ENCODE data around the gene MMP11.
A peak's percentile ranks its signal among the peaks of the same experiment; 100 is the strongest.

The MMP11 gene

DNA sequence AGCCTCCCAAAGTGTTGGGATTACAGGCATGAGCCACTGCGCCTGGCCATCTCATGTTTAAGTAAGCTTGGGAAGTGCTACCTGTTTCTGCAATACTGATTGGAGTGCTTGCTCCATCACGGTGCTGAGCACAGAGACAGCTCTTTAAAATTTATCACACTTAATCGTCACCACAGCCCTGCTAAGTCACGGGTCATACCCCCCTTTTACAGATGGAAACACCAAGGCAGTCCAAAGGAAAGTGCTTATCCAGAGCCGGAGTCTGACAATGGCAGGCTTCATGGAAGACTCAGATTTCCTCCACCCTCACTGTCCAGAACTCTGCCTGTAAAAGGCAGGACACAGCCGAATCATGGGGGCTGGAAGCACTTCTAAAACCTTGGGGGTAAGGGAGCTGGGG is 12.6 kb upstream of the MMP11 start:
- DNase-seq = no peak

GRCh38 chr22:23762842-23763578 is 9.6 kb upstream of the MMP11 start, which contains the start of gene C22orf15:
TSS of gene C22orf15 (plus strand) at chr22:23762990. CDS start at chr22:23763307, 317 bp downstream.
- no peak for DNase-seq

GRCh38 chr22:23763579-23763945 is 9.1 kb upstream of the MMP11 start:
- no peak for DNase-seq

- DNase-seq = no peak
Observed at GRCh38 chr22:23763954-23764353, 8.7 kb upstream of the MMP11 start.

GRCh38 chr22:23764899-23765881 is 7.5 kb upstream of the MMP11 start:
- DNase-seq = no peak

DNA sequence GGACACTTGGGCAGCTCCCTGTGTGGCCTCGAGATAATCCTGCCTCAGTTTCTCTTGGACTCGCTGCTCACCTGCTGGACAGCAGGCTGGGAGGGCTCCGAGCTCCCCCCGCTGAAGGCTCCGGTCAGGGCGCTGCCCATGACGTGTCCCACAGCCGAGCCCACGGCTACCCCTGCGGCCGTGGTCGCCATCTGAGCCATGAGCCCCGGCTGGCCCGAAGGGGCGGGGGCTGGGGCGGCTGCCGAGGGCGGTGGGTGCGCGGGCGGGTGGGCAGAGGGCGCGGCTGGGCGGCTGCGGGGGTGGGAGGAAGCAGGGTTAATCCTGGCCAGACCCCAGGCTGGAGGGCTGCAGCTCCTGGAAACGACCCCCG is 5.4 kb upstream of the MMP11 start:
- DNase-seq = no peak

GRCh38 chr22:23767673-23768548 is 4.7 kb upstream of the MMP11 start, which contains the start of gene CHCHD10:
TSS of gene CHCHD10 (minus strand) at chr22:23767972. CDS start at chr22:23767874, 98 bp downstream.
- peak in 1 of 2 experiments; percentile 51 for DNase-seq

DNA sequence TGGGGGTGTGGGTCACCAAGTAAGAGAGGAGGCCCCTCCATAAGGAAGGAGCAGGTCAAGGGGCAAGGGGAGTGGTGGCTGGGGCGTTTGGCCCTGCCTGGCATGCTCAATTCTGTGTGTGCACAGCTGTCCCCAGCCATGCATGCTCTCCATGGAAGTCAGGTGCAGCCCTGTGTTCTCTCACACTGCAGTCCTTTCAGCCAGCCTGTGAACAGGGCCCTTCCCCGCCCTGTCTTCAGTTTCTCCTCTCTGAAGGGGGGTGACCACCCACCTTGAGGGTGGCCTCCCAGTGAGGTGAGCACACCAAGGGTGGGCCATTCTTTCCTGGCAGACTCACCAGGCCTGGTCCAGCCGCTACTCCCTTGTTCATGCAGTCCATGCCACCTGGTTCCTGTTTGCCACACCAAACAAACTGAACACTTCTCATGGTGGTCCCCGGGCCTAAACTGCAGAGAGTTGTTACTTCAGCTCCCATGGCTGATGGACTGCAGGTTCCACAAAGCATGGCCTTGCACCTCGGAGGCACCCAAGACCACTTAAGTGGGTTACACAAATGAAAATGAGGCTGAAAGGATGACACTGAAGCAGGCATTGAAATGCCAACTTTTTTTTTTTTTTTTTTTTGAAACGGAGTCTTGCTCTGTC is 3.2 kb upstream of the MMP11 start:
- no peak for DNase-seq

DNA sequence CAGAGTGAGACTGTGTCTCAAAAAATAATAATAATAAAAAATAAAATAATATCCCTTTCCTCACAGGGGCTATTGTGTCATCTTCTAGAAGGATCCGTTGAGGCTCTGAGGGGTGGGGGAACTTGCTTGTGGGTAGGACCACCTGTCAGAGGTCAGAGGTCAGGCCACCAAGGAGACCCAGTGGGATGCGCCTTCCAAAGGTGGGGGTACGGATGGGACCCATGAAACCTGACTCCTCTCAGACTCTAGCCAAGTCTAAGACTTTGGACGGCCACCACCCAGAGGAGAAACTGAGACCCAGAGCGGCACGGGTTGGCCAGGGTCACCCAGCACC is 367 bp upstream of the MMP11 start:
- no peak for DNase-seq

GRCh38 chr22:23773483-23774113 is 949 bp downstream of the MMP11 start:
- DNase-seq = no peak

GRCh38 chr22:23774114-23774921 is 1.7 kb downstream of the MMP11 start:
- DNase-seq = no peak

DNA sequence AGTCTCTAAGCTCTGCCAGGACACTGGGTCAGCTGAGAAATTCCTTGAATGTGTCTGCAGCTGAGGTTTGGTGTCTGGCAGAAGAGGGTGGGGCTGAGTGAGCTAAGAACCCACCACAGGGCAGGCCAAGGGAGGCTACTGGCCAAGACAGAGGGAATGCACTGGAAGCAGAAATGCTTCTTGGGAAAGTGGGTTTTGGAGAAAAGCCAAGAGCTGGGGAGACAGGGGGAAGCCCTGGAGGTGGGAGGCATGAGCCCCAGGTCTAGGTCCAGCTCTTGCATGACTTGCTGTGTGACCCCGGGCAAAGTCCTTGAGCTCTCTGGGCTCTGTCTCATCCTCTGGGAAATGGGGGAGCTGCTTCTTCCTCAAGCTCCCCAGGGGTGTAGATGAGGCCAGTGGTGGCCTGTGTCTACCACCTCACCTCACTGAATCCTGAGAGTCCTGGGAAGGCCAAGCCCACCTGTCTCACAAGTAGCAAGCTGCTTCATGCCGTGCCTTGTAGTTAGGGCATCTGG is 2.3 kb downstream of the MMP11 start:
- DNase-seq = no peak

- no peak for DNase-seq
Observed at GRCh38 chr22:23775779-23776375, 3.2 kb downstream of the MMP11 start.

DNA sequence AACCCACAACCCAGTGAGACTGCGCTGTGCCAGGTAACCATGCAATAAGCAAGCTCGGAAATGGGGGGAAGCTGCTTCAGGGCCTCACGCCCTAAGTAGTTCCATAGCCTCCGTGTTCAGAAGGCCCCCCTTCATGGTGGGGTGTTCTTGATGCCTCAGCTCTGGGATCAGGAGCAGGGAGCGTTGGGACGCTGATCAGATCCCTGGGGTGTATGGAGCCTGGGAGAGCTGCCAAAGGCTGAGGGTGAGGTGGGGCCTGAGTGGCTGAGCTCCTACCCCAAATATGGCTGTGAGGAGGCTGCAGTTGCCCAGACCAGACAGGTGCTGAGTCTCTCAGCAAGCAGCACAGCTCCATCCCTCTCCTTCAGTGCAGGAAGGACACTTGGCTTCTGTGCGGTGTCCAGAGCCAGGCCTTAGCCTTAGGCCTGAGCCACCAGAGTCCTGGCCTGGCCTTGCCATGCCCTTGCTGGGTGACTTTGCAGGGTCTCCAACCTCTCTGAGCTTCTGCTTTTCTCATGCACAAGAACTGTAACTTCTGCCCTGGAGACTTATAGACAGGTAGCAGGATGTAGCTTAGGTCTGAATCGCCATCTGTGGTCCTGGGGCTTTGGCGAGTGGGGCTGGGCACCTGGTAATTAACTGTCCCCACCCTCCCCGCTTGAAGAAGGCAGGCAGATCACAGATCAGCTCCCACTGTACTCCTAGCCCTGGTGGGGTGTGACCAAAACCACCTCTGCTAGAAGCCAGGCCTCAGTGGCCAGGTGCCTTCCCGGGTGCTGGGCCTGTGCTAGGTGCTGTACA is 5.3 kb downstream of the MMP11 start:
- DNase-seq = no peak

DNA sequence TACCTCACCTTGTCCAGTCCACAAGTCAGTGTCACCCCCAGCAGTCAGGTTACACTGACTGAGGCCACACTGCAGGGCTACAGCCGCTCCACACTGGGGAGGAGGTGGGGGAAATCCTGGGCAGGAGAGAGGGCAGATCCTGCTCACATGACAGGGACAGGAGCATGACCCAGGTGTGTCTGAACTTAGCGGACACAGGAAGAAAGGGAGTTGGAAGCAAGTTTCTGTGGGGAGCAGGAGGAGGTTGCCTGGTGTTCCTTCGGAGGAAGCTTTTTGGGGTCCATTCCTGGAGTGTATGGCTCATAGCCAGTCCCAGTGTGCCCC is 5.9 kb downstream of the MMP11 start:
- no peak for DNase-seq

GRCh38 chr22:23779083-23779482 is 6.4 kb downstream of the MMP11 start:
- DNase-seq = no peak

GRCh38 chr22:23779731-23780130 is 7.1 kb downstream of the MMP11 start:
- no peak for DNase-seq

- DNase-seq = no peak
Observed at GRCh38 chr22:23780146-23780748, 7.6 kb downstream of the MMP11 start.

DNA sequence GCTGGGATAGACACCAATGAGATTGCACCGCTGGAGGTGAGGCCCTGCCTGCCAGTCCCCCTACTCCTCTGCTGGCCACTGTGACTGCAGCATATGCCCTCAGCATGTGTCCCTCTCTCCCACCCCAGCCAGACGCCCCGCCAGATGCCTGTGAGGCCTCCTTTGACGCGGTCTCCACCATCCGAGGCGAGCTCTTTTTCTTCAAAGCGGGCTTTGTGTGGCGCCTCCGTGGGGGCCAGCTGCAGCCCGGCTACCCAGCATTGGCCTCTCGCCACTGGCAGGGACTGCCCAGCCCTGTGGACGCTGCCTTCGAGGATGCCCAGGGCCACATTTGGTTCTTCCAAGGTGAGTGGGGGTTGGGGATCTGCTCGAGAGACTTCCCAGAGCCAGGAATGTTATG is 8.4 kb downstream of the MMP11 start:
- DNase-seq = no peak

All from cerebellar nuclear complex (tissue), 1 donor.